ENCODE results near the gene MYBPC2.
"Not testable (repeated sequence)": the region's sequence is repeated elsewhere in the genome, so short reads cannot be mapped to it uniquely, and the experiment has no call there.

The MYBPC2 gene

DNA sequence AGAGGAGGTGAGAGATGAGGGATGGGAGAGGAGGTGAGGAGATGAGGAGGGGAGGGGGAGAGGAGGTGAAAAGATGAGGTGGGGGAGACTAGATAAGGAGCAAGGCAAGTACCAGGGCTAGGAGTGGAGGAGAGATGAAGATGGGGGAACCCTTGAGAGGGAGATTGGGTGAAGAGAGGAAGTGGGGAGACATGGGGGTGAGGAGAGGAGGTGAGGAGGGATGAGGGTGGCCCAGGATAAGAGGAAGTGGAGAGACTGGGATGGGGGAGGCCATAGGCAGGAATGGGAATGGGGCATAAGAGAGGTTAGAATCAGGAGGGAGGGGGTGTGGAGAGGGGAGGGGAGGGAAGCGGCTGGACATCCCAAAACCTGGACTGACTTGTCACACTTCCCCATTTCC, 26.9 kb downstream of the MYBPC2 start:
- no peak for DNase-seq (ENCODE audit: low spot score)

DNA sequence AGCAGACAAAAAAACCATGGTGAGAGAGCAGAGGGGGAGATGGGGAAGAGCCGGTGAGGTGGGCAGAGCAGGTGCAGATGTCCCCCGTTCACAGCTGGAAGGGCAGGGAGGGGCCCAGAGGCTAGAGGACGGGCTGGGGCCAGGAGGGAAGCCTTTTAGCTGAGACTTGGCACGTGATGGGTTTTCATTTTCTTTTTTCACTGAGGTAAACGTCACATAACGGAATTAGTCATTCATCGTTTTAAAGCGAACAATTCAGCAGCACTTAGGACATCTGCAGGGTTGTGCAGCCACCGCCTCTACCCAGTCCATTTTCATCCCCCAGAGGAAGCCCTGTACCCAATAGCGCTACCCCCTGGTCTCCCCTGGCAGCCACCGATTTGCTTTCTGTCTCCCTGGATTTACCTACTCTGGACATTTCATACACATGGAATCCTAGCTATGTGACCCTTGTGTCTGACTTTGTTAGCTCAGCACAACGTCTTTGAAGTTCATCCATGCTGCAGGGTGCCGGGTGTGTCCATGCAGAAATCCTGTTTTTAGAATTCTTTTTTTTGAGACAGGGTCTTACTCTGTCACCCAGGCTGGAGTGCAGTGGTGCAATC, 27.6 kb downstream of the MYBPC2 start:
- no peak for DNase-seq (ENCODE audit: low spot score)

DNA sequence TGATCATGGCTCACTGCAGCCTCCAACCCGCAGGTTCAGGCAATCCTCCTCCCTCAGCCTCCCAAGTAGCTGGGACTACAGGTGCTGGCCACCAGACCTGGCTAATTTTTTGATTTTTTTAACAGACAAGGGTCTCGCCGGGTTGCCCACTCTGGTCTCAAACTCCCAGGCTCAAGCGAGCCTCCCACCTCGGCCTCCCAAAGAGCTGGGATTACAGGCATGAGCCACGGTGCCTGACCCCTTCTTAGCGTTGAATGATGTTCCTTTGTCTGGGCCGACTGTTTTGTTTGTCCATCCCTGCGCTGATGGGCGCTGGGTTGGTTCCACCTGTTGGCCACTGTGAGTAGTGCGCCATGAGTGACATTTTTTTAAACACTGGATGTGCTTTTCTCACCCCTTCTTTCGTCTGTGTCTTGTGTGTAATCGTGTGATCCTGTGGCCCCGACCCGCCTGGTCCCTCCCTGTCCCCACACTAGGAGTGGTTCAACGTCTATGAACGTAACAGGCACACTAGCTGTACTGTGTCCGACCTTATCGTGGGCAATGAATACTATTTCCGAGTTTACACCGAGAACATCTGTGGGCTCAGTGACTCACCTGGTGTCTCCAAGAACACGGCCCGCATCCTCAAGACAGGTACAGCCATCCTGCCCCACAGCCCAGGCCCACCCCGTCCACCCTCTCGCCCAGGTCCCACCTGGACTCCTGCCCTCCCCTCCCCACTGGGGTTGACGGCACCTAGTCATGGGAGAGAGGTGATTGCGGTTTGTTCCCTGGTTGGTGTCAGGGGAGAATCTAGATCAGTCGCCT, 28.6 kb downstream of the MYBPC2 start:
- DNase-seq (ENCODE audit: low spot score), result peak; percentile 53

DNA sequence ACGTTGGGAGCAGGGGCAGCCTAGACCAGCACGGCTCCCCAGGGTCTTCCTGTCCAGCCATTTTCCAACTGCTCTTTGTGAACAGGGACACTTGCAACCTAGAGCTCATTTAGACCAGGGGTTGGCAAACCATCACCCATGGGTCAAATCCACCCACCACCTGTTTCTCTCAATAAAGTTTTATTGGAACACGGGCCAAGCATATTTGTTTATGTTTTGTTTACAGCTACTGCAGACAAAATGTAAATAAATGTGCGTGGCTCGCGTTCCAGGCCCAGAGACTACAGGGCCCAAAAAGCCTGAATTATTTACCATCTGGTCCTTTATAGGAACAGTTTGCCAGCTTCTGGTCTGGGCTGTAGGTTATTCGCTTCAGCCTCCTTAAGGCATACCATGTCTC, 30.3 kb downstream of the MYBPC2 start:
- DNase-seq (ENCODE audit: low spot score), result no peak

DNA sequence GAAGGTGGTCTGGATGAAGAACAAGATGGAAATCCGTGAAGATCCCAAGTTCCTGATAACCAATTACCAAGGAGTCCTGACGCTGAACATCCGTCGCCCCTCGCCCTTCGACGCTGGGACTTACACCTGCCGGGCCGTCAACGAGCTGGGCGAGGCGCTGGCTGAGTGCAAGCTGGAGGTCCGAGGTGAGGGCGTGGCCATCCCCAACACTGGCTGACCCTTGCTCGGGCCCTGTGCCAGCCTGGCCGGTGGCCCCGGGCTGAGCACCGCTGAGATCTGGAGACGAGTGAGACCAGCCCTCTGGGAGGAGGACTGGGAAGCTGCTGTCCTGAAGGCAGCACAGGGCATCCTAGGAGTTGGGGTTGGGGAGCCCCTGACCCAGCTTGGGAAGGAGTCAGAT, 31.7 kb downstream of the MYBPC2 start:
- DNase-seq (ENCODE audit: low spot score), result no peak

DNA sequence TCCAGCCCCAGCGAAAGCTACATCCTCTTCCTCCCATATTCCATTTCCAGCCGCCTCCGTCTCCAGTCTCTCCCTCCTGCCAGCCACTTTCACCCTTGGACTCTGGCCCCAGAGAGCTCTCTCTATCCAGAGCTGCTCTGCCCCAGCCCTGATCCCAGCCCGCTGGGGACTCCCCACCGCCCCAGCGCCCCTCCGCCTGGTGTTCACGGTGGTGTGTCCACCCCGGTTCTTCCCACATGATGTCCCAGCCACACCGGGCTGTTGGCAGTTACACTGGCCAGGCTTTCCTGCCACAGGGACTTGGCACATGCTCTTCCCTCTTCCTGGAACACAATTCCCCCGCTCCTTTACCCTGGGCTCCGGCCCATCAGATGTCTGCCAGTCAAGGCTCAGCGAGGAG, 32.3 kb downstream of the MYBPC2 start:
- DNase-seq (ENCODE audit: low spot score), result no peak

DNA sequence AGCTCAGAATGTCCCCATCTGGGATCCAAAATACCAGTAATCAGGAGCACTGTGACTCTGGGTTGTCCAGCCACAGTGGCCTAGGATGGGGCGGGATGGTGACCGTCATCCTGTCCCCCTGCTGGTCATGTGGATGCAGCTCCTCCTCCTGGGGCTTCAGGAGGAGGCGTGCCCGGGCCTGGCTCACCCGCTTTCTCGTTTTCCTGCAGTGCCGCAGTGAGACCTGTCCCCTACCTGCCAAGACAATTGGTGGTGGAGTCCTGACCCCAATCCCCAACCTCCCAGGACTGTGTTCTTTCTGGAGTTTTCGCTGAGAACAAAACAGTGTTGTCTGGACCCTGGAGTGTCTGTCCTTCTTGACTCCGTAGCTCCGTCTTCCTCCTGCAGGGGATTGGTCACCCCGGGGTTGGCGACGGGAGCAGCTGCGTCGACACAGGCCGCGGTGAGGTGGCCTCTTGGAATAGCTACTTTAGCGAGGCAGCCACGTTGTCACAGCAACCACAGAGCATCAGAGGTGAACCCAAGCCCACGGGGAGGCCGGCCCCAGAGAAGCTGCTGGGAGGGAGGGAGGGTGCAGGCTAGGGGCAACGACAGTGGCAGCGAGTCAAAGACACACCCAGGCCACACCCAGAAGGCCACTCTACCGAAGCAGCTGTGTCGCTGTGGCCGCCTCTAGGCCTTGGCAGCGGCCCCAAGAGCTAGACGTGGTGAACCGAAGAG, 33.5 kb downstream of the MYBPC2 start:
- DNase-seq (ENCODE audit: low spot score), result peak; percentile 69

DNA sequence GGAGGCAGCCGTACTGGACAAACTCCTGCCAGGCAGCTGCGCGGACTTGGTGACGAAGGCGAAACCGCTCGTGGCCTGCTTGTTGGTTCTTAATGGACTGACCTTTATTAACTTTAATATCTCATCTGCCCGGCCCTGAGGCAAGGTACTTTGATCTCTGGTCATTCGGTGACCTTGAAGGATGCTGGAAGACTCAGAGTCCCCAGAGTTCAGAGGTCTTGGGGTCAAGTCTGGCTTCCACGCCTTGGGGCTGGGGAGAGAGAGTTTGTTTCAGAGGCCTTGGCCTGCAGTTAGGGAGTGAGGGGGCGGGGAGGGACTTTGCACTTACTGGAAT, 34.0 kb downstream of the MYBPC2 start:
- no peak for DNase-seq (ENCODE audit: low spot score)

DNA sequence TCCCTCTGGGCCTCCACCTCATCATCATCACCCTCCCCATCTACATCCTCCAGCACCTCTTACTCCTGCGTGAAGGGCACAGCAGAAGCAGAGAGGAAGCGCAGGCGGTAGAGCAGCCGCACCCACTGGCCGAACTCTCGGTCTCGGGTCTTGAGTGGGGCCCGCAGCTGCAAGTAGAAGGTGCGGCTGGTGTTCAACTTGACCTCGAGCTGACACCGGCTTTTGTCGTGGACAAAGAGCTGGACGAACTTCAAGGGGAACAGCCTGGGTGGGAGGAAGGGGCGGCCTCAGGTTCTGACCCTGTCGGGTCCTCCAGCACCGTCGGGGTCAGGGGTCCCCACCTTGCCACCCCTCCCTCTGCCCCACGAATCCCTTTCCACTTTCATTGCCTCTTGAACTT, 34.9 kb downstream of the MYBPC2 start:
- no peak for DNase-seq (ENCODE audit: low spot score)

DNA sequence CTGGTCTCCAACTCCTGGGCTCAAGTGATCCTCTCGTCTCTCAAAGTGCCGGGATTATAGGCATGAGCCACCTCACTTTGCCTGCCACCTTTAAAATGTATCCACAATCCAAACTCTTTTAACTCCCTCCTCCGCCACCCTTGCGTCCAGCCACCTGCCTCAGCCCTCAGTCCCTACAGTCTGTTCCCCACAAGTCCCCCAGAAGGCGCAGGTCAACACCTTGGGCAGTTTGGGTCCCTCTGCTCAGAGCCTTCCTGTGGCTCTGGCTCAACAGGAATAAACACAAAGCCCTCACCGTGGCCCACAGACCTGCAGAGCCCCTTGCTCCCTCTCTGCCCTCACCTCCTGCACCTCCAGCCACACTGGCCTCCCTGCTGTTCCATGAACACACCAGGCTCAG, 36.1 kb downstream of the MYBPC2 start:
- no peak for DNase-seq (ENCODE audit: low spot score)

DNA sequence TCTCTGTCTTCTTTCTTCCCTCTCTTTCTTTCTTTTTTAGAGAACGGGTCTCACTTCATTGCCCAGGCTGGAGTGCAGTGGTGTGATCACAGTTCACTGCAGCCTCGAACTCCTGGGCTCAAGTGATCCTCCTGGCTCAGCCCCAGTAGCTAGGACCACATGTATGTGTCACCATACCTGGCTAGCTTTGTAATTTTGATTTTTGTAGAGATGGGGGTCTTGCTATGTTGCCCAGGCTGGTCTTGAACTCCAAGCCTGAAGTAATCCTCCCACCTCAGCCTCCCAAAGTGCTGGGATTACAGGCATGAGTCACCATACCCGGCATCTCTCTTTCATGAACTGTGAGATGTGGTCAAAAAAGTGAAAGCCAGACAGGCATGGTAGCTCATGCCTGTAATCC, 40.6 kb downstream of the MYBPC2 start:
- not testable (repeated sequence) for DNase-seq (ENCODE audit: low spot score)

DNA sequence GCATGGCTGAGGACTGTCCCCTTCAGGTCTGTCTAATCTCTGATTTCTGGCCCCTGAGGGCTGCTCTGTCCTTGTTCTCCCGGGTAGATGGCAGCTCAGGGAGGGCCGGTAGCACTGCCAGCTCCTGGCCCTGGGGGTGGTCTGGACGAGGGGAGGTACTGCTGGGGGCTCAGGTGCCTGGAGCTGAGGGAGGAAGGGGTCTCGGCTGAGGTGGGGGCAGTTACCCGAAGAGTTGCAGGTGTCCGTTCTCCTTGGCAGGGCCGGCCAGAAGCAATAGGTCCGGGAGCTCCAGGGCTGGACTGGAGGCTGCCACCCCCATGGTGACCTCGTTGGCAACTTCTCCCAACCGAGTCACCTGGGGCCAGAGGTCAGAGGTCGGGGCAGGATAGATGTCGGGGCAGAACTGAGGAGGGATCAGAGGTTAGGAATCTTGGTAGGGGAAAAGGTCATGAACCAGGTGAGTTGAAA, 42.4 kb downstream of the MYBPC2 start:
- no peak for DNase-seq (ENCODE audit: low spot score)

DNA sequence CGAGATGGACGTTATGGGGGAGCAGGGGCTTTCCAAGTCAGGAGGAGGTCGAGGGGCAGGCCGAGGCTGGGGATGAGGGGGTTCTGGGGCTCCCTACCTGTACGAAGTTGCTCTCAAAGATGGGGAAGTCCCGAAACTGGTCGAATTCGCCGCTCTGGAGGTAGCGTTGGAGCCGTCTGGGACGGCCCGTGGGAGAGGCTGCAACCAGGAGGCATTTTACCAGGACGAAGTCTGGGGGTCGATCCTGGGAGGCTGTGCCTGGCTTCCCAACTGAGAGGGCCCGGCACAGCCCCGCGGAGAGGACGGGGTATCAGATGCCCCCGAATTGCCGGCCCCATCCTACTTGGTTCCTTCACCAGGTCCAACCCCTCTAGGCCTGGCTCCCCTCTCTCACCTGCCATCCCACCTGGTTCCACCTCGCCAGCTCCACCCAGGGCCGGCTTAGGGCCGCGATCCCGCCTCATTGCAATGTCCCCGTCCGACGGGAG, 43.1 kb downstream of the MYBPC2 start:
- DNase-seq (ENCODE audit: low spot score), result no peak

DNA sequence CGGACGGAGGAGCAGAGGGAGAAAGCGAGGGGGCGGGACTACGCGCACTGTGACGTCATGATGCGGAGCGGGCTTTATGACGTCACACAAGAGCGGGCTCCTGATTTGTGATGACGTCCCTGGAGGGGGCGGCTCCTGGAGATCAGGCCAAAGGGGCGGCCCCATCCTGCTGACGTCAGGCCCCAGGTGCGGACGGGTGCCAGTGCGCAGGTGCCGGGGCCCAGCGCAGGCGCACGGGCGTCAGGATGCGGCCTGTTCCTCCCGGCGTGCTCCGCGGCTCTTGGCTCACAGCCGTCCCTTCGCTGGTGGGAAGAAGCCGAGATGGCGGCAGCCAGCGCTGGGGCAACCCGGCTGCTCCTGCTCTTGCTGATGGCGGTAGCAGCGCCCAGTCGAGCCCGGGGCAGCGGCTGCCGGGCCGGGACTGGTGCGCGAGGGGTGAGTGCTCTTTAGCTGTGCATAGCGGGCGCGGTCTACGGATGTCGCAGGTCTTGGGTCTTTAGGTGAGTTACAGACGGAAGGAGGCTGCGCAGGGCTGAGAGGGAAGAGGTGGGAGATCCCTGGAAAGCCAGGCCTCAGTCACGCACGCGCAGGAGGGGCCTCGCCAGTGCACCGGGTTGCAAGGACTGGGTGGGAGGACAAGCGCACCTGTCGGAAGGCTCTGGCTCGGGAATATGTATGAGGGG, 43.7 kb downstream of the MYBPC2 start, which contains the start of the genes EMC10 and GARIN5A:
EMC10 (plus strand) TSS at position 284 of the 683 bp plus-strand sequence; CDS start at position 322, 38 bp downstream.
GARIN5A (minus strand) TSS at position 625 of the 683 bp plus-strand sequence; CDS start at position 165, 460 bp downstream.
- peak; percentile 78 for DNase-seq (ENCODE audit: low spot score)

DNA sequence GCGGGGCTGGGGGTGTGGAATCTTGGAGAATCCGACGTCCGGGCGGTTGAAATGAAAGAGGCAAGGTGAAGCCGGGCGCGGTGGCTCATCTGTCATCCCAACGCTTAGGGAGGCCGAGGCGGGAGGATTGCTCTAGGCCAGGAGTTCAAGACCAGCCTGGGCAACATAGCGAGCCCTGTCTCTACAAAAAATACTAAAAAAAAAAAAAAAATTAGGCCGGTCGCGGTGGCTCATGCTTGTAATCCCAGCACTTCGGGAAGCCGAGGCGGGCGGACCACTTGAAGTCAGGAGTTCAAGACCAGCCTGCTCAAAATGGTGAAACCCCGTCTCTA, 44.2 kb downstream of the MYBPC2 start:
- no peak for DNase-seq (ENCODE audit: low spot score)

DNA sequence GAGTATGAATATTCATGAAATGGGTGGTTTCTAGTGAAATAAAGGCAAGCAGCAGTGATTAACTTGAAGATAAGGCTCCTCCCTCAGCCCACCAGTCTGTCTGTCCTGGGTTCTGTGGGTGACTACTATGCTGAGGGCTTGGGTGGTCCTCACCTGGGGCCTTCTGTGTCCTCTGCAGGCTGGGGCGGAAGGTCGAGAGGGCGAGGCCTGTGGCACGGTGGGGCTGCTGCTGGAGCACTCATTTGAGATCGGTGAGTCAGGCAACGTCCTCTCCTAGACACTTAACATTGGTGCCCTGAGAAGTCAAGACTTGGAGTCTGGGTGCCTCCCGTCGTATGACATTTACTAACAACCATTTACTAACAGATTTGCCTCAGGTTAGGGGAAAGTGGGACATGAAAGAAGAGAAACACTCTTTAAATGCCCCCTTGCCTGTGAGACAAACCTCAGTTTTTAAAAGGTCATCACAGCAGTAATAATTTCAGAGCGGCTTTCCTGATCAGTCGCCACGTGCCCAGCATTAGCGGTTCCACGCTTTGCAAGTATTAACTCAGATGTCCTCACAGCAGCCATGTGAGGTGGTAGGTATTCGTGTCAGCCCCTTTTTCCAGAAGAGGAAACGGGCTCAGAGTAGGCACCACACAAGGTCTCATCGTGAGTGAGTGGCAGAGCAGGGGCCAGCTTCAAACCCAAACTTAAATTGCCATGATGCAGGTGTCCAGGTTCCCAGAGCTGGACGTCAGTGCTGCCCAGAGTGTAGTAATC, 45.2 kb downstream of the MYBPC2 start:
- DNase-seq (ENCODE audit: low spot score), result no peak

DNA sequence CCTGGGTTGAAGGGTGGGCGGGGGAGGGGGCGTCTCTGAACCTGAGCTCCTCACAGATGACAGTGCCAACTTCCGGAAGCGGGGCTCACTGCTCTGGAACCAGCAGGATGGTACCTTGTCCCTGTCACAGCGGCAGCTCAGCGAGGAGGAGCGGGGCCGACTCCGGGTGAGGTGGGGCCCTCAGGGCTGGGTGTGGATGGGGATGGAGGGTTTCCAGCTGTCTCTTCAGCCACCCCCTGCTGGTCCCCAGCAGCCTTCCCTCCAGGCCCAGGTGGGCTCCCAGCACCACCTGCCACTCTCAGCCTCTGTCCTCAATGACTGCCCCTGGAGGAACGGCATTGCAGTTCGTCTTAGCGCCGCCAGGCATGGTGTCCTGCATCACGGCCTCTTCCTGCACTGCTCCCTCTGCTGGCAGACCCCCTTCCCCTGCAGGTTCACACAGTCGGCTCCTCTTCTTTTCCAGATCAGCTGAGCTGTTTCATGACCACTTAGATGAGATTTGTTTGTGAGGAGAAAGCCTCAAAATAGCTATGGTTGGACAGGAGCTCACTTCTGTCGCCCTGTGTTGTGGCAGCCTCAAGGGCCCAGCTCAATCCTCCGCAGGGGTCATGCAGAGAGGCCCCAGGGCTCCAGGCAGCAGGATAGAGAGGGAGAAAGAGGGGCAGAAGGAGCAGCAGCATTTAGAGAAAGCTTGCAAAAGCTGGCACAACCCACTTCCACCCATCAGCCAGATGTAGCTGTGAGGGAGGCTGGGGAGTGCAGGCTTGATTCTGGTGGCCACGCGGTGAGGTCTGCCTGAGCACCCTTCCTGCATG, 46.4 kb downstream of the MYBPC2 start:
- DNase-seq (ENCODE audit: low spot score), result peak; percentile 31

DNA sequence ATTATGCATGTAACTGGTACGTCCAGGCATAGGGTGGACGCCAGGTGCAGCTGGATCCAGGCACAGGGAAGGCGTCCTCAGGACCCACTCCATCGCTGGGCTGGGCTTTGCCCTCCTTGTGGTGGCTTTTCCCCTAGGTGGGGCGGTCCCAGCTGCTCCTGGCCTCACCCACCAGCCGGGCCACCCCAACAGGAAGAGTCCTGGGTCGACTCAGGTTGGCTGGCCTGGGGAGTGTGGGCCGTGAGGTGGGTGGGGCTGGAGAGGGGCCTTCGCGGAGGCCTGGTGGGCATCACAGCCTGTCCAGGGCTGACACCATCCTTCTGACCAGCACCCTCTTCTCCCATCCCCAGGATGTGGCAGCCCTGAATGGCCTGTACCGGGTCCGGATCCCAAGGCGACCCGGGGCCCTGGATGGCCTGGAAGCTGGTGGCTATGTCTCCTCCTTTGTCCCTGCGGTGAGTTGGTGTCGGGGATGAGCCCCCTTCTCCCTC, 47.1 kb downstream of the MYBPC2 start:
- DNase-seq (ENCODE audit: low spot score), result no peak

DNA sequence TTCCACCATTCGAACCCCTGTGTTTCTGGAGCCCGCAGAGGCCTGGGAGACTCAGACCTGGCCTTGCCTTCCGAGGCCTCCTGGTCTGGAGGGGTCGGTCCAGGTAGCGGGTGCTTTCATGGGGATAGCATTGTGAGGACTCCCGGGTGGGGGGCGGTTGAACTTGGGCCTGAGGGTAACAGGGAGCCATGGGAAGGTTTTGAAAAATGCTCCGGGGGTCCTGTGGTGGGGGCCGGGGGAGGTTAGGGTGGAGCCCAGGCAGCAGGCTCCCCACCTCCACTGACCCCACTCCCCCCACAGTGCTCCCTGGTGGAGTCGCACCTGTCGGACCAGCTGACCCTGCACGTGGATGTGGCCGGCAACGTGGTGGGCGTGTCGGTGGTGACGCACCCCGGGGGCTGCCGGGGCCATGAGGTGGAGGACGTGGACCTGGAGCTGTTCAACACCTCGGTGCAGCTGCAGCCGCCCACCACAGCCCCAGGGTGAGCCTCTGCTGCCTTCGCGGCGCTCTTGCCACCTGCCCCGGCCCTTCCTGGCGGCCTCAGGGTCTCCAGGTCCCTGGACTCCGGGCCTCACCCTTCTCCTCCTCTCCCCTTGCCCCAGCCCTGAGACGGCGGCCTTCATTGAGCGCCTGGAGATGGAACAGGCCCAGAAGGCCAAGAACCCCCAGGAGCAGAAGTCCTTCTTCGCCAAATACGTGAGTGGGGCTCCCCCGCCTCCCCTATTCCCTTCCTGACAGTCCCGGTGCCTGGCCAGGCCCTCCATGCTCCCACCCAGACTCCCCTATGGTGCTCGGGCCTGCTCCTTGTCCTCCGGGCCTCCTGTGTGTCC, 47.8 kb downstream of the MYBPC2 start:
- DNase-seq (ENCODE audit: low spot score), result no peak

Measured in hematopoietic multipotent progenitor cell treated with erythropoietin and hydrocortisone succinate and interleukin-3 and kit ligand, for 15 days (in vitro differentiated cells).